Neural cell (in vitro differentiated cells): ENCODE measurements around the gene AFDN. TPM values are rescaled to one million over a fixed set of nuclear protein-coding genes. Genes with fewer than 3 reads are reported as not detected.

Source experiments
- H2AFZ ChIP-seq: fragments of 200-600, 300-800 bp; sonication (generic), shearing (Covaris generic); 2 replicates; pipeline ENCODE4 v1.6.0; 2014; ENCODE audit warnings: low read depth, mild to moderate bottlenecking, antibody characterized with exemption, low read length, moderate library complexity
- H3F3A ChIP-seq: fragments of 200-600 bp; shearing (Covaris generic); 2 replicates; pipeline ENCODE4 v1.6.1; 2016; ENCODE audit warnings: mild to moderate bottlenecking, moderate library complexity, mixed read lengths, antibody characterized with exemption, low read length; ENCODE audit not compliant: insufficient read depth, poor library complexity, severe bottlenecking
- H3K27ac ChIP-seq: fragments of 200-600, 300-800 bp; sonication (generic), shearing (Covaris generic); 2 replicates; pipeline ENCODE4 v1.5.1; 2014; ENCODE audit warnings: mild to moderate bottlenecking, low read length, moderate library complexity
- H3K27me3 ChIP-seq: fragments of 300-800, 200-600 bp; sonication (generic), shearing (Covaris generic); 2 replicates; pipeline ENCODE4 v1.6.0; 2014; ENCODE audit warnings: mild to moderate bottlenecking, low read depth, low read length, moderate library complexity; ENCODE audit not compliant: insufficient read depth
- H3K36me3 ChIP-seq: fragments of 300-800, 200-600 bp; sonication (generic), shearing (Covaris generic); 2 replicates; pipeline ENCODE4 v1.5.1; 2014; ENCODE audit warnings: mild to moderate bottlenecking, antibody characterized with exemption, low read length, moderate library complexity; ENCODE audit not compliant: insufficient read depth
- H3K4me2 ChIP-seq: fragments of 300-800, 200-600 bp; sonication (generic), shearing (Covaris generic); 2 replicates; pipeline ENCODE4 v1.6.0; 2014; ENCODE audit warnings: mild to moderate bottlenecking, low read length
- H3K4me3 ChIP-seq: fragments of 300-800, 200-600 bp; sonication (generic), shearing (Covaris generic); 2 replicates; pipeline ENCODE4 v1.5.1; 2014; ENCODE audit warnings: mild to moderate bottlenecking, low read length, moderate library complexity
- H3K79me2 ChIP-seq: fragments of 200-600 bp; shearing (Covaris generic); replicated peaks from 2 replicates; pipeline ENCODE4 v1.6.0; 2014; ENCODE audit warnings: mild to moderate bottlenecking, low read length, moderate library complexity; ENCODE audit not compliant: insufficient read depth
- H3K9ac ChIP-seq: fragments of 300-800, 200-600 bp; sonication (generic), shearing (Covaris generic); 2 replicates; pipeline ENCODE4 v1.6.1; 2016; ENCODE audit warnings: mild to moderate bottlenecking, low read length, mixed read lengths
- H3K9me2 ChIP-seq: fragments of 200-600 bp; shearing (Covaris generic); 2 replicates; pipeline ENCODE4 v1.6.1; 2016; ENCODE audit warnings: mild to moderate bottlenecking, low read length, mixed read lengths; ENCODE audit not compliant: insufficient read depth
- H3K9me3 ChIP-seq: fragments of 200-600, 300-800 bp; sonication (generic), shearing (Covaris generic); 2 replicates; pipeline ENCODE4 v1.6.1; 2016; ENCODE audit warnings: mild to moderate bottlenecking, mixed run types, low read length, moderate library complexity, mixed read lengths
- H4K20me1 ChIP-seq: fragments of 200-600 bp; shearing (Covaris generic); 2 replicates; pipeline ENCODE4 v1.6.1; 2016; ENCODE audit warnings: mild to moderate bottlenecking, mixed run types; ENCODE audit not compliant: insufficient read depth
- CTCF ChIP-seq: fragments of 450-650 bp; IDR thresholded peaks from 2 replicates; pipeline ENCODE4 v1.5.1; 2014; ENCODE audit warnings: antibody characterized with exemption, mild to moderate bottlenecking, moderate library complexity; ENCODE audit not compliant: poor library complexity, severe bottlenecking
- EP300 ChIP-seq: fragments of 450-650 bp; conservative IDR thresholded peaks from 2 replicates; pipeline ENCODE4 v1.6.1; 2014; ENCODE audit warnings: antibody characterized with exemption, mild to moderate bottlenecking, moderate library complexity; ENCODE audit not compliant: poor library complexity, severe bottlenecking
- EZH2 ChIP-seq: fragments of 200-600, 300-800 bp; shearing (Covaris generic), sonication (generic); IDR thresholded peaks from 2 replicates; pipeline ENCODE4 v1.6.1; 2014; ENCODE audit warnings: antibody characterized with exemption, low read length, borderline replicate concordance, mild to moderate bottlenecking; ENCODE audit not compliant: insufficient read depth, poor library complexity, severe bottlenecking
- MXI1 ChIP-seq: fragments of 450-650 bp; conservative IDR thresholded peaks from 2 replicates; pipeline ENCODE4 v1.6.1; 2014; ENCODE audit warnings: antibody characterized with exemption, mild to moderate bottlenecking; ENCODE audit not compliant: poor library complexity, severe bottlenecking
- POLR2AphosphoS5 ChIP-seq: IDR thresholded peaks from 2 replicates; pipeline ENCODE4 v1.6.1; 2012
- RAD21 ChIP-seq: fragments of 450-650 bp; conservative IDR thresholded peaks from 2 replicates; pipeline ENCODE4 v1.6.1; 2014; ENCODE audit warnings: antibody characterized with exemption, mild to moderate bottlenecking, moderate library complexity
- SMC3 ChIP-seq: fragments of 450-650 bp; conservative IDR thresholded peaks from 2 replicates; pipeline ENCODE4 v1.6.1; 2014; ENCODE audit warnings: antibody characterized with exemption, mild to moderate bottlenecking, moderate library complexity; ENCODE audit not compliant: poor library complexity
- TAF1 ChIP-seq: IDR thresholded peaks from 2 replicates; pipeline ENCODE4 v1.6.1; 2012; ENCODE audit warnings: low read depth
- polyA plus RNA-seq: library from polyadenylated mRNA; depleted of rRNA; stranded (reverse); fragments of >200 nt; gene quantifications from 2 replicates; pipeline ENCODE4 v1.2.3, GENCODE V29; 2014
- TF ChIP-seq, protein P1 (sequence below): IDR thresholded peaks from 2 replicates; pipeline ENCODE4 v1.6.1; 2012; ENCODE audit warnings: borderline replicate concordance

Gene AFDN
- polyA plus RNA-seq, 1 donor from 2014 or later: 193 TPM

- no peak for TF ChIP-seq RAD21
- TF ChIP-seq CTCF: no peak
- TF ChIP-seq SMC3: no peak
- TF ChIP-seq, protein P1, sequence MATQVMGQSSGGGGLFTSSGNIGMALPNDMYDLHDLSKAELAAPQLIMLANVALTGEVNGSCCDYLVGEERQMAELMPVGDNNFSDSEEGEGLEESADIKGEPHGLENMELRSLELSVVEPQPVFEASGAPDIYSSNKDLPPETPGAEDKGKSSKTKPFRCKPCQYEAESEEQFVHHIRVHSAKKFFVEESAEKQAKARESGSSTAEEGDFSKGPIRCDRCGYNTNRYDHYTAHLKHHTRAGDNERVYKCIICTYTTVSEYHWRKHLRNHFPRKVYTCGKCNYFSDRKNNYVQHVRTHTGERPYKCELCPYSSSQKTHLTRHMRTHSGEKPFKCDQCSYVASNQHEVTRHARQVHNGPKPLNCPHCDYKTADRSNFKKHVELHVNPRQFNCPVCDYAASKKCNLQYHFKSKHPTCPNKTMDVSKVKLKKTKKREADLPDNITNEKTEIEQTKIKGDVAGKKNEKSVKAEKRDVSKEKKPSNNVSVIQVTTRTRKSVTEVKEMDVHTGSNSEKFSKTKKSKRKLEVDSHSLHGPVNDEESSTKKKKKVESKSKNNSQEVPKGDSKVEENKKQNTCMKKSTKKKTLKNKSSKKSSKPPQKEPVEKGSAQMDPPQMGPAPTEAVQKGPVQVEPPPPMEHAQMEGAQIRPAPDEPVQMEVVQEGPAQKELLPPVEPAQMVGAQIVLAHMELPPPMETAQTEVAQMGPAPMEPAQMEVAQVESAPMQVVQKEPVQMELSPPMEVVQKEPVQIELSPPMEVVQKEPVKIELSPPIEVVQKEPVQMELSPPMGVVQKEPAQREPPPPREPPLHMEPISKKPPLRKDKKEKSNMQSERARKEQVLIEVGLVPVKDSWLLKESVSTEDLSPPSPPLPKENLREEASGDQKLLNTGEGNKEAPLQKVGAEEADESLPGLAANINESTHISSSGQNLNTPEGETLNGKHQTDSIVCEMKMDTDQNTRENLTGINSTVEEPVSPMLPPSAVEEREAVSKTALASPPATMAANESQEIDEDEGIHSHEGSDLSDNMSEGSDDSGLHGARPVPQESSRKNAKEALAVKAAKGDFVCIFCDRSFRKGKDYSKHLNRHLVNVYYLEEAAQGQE: no peak
- no peak for TF ChIP-seq MXI1
- TF ChIP-seq EZH2: no peak
- H3K27me3 ChIP-seq: no peaks in the 10 kb centered on the region
- no peaks in the 10 kb centered on the region for H3K79me2 ChIP-seq
- H3K4me3 ChIP-seq: no peak overlapping the region
- no peaks in the 10 kb centered on the region for H3K36me3 ChIP-seq
- H2AFZ ChIP-seq: no peak overlapping the region
- H3K9me2 ChIP-seq: no peaks in the 10 kb centered on the region
- H3K9ac ChIP-seq: no peak overlapping the region
- no peak overlapping the region for H3K27ac ChIP-seq
- H3K4me2 ChIP-seq: no peak overlapping the region
- H3F3A ChIP-seq: no peaks in the 10 kb centered on the region
- H3K9me3 ChIP-seq: no peaks in the 10 kb centered on the region
- H4K20me1 ChIP-seq: no peaks in the 10 kb centered on the region
These were observed 9.7 kb upstream of the AFDN start for GRCh38 chr6:167817016-167817415.

- no peaks in the 10 kb centered on the region for H3F3A ChIP-seq
- H3K27me3 ChIP-seq: no peaks in the 10 kb centered on the region
- H3K9me3 ChIP-seq: no peaks in the 10 kb centered on the region
- H3K9me2 ChIP-seq: no peaks in the 10 kb centered on the region
- no peak overlapping the region for H2AFZ ChIP-seq
- TF ChIP-seq CTCF: no peak
- no peak for TF ChIP-seq SMC3
- TF ChIP-seq RAD21: no peak
- TF ChIP-seq, protein P1: no peak
- no peak for TF ChIP-seq TAF1
- TF ChIP-seq EZH2: no peak
- TF ChIP-seq MXI1: no peak
- TF ChIP-seq EP300: no peak
- TF ChIP-seq POLR2AphosphoS5: no peak
- H3K4me3 ChIP-seq: no peak overlapping the region
- no peaks in the 10 kb centered on the region for H4K20me1 ChIP-seq
- H3K9ac ChIP-seq: no peak overlapping the region
- no peaks in the 10 kb centered on the region for H3K36me3 ChIP-seq
- no peak overlapping the region for H3K4me2 ChIP-seq
- no peaks in the 10 kb centered on the region for H3K79me2 ChIP-seq
- no peak overlapping the region for H3K27ac ChIP-seq
These were observed 9.0 kb upstream of the AFDN start for GRCh38 chr6:167817729-167818128.
